ENCODE data around the gene CARD18.

- TF ChIP-seq CTCF (IDR thresholded peaks at IDR 0.05) (no peak), EZH2 (IDR thresholded peaks at IDR 0.05; ENCODE audit: borderline replicate concordance, insufficient read depth, low read depth, low read length, poor library complexity, severe bottlenecking) (no peak)
These were observed 44.4 kb upstream of the CARD18 start for GRCh38 chr11:105183987-105184386.
